C4-2B (cell line): ENCODE measurements around the gene E2F1.

ENCODE experiments used
- ZFX ChIP-seq: fragments of 450-650 bp; IDR thresholded peaks from 2 replicates; pipeline ENCODE4 v1.6.1; 2017
- TF ChIP-seq, protein P1 (sequence below): fragments of 450-650 bp; conservative IDR thresholded peaks from 2 replicates; pipeline ENCODE4 v1.5.1; 2017; ENCODE audit warnings: mild to moderate bottlenecking

DNA sequence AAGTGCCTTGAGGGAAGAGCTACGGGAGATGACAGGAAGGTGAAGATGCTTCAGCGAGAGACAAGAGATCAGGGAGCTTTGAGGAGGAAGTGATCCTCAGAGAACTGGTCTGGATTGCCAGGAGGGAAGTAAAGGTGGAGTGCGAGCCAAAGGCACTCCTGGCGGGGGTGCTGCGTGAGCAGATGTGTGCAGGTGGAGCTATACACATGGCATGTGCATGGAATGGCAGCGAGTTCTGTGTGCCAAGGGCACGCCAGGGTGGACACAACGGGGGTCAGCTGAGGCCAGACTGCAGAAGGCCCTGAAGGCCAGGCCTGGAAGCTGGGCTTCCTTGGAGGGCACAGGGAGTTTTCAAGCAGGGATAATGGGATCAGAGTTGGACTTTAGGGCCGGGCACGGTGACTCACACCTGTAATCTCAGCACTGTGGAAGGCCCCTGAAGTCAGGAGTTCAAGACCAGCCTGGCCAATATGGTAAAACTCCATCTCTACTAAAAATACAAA, 27.7 kb upstream of the E2F1 start:
- TF ChIP-seq, protein P1, sequence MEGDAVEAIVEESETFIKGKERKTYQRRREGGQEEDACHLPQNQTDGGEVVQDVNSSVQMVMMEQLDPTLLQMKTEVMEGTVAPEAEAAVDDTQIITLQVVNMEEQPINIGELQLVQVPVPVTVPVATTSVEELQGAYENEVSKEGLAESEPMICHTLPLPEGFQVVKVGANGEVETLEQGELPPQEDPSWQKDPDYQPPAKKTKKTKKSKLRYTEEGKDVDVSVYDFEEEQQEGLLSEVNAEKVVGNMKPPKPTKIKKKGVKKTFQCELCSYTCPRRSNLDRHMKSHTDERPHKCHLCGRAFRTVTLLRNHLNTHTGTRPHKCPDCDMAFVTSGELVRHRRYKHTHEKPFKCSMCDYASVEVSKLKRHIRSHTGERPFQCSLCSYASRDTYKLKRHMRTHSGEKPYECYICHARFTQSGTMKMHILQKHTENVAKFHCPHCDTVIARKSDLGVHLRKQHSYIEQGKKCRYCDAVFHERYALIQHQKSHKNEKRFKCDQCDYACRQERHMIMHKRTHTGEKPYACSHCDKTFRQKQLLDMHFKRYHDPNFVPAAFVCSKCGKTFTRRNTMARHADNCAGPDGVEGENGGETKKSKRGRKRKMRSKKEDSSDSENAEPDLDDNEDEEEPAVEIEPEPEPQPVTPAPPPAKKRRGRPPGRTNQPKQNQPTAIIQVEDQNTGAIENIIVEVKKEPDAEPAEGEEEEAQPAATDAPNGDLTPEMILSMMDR = no peak
- TF ChIP-seq ZFX = no peak
